ENCODE results near the gene BRI3BP. TPM values are rescaled to one million over a fixed set of nuclear protein-coding genes. Genes with fewer than 3 reads are reported as not detected.

Gene BRI3BP
- total RNA-seq, 1 donor from 2014 or later, result 3.6 TPM

GRCh38 chr12:125003021-125003420 lies 9.6 kb downstream of the BRI3BP start:
- no peaks in the 10 kb centered on the region for H4K20me1 ChIP-seq (ENCODE audit: insufficient read depth, low read length)
- Mint-ChIP-seq H3K9me3 (ENCODE audit: unreplicated experiment) (no peaks in the 10 kb centered on the region), H3K4me1 (ENCODE audit: low read depth, unreplicated experiment) (no peaks in the 10 kb centered on the region), H3K27ac (ENCODE audit: unreplicated experiment) (no peak overlapping the region), H3K4me3 (ENCODE audit: unreplicated experiment) (no peak overlapping the region), H3K27me3 (ENCODE audit: low read depth, unreplicated experiment) (no peaks in the 10 kb centered on the region), H3K36me3 (ENCODE audit: low read depth, unreplicated experiment) (no peaks in the 10 kb centered on the region)
- FAIRE-seq, result no peak
- no peak for TF ChIP-seq EZH2 (IDR thresholded peaks at IDR 0.05; ENCODE audit: insufficient read depth, low read length)
- TF ChIP-seq, protein P1, sequence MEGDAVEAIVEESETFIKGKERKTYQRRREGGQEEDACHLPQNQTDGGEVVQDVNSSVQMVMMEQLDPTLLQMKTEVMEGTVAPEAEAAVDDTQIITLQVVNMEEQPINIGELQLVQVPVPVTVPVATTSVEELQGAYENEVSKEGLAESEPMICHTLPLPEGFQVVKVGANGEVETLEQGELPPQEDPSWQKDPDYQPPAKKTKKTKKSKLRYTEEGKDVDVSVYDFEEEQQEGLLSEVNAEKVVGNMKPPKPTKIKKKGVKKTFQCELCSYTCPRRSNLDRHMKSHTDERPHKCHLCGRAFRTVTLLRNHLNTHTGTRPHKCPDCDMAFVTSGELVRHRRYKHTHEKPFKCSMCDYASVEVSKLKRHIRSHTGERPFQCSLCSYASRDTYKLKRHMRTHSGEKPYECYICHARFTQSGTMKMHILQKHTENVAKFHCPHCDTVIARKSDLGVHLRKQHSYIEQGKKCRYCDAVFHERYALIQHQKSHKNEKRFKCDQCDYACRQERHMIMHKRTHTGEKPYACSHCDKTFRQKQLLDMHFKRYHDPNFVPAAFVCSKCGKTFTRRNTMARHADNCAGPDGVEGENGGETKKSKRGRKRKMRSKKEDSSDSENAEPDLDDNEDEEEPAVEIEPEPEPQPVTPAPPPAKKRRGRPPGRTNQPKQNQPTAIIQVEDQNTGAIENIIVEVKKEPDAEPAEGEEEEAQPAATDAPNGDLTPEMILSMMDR (IDR thresholded peaks at IDR 0.05; ENCODE audit: insufficient read depth, low read depth, low read length), result no peak
- H3K9ac ChIP-seq (ENCODE audit: low read length), result no peak overlapping the region
- no peaks in the 10 kb centered on the region for H3K4me1 ChIP-seq (ENCODE audit: insufficient read depth, low read length)
- H3K79me2 ChIP-seq (ENCODE audit: insufficient read depth, low read length), result peaks cover 9% of the 10 kb centered on the region
- no peak overlapping the region for H3K27ac ChIP-seq (ENCODE audit: low read depth, low read length)
- H3K36me3 ChIP-seq (ENCODE audit: insufficient read depth, low read length), result no peaks in the 10 kb centered on the region
- no peak overlapping the region for H3K4me2 ChIP-seq (ENCODE audit: low read length)
- DNase-seq (ENCODE audit: low read depth), result no peak
- no peak overlapping the region for H3K4me3 ChIP-seq (ENCODE audit: insufficient read depth, low read depth, low read length)
- H2AFZ ChIP-seq (ENCODE audit: low read depth, low read length), result no peak overlapping the region
- H3K27me3 ChIP-seq (ENCODE audit: insufficient read depth, low read length), result no peaks in the 10 kb centered on the region
- no peaks in the 10 kb centered on the region for H3K9me3 ChIP-seq (ENCODE audit: insufficient read depth, low read depth, low read length)

- FAIRE-seq (no peak), DNase-seq (ENCODE audit: low read depth) (no peak)
- Histone ChIP-seq H3K79me2 (ENCODE audit: insufficient read depth, low read length) (peaks cover 5% of the 10 kb centered on the region), H3K4me1 (ENCODE audit: insufficient read depth, low read length) (no peaks in the 10 kb centered on the region), H3K36me3 (ENCODE audit: insufficient read depth, low read length) (no peaks in the 10 kb centered on the region), H3K4me3 (ENCODE audit: insufficient read depth, low read depth, low read length) (no peak overlapping the region), H2AFZ (ENCODE audit: low read depth, low read length) (no peak overlapping the region), H3K27ac (ENCODE audit: low read depth, low read length) (no peak overlapping the region), H4K20me1 (ENCODE audit: insufficient read depth, low read length) (no peaks in the 10 kb centered on the region), H3K9me3 (ENCODE audit: insufficient read depth, low read depth, low read length) (no peaks in the 10 kb centered on the region), H3K4me2 (ENCODE audit: low read length) (no peak overlapping the region), H3K9ac (ENCODE audit: low read length) (no peak overlapping the region), H3K27me3 (ENCODE audit: insufficient read depth, low read length) (no peaks in the 10 kb centered on the region)
- no peaks in the 10 kb centered on the region for H3K9me3 Mint-ChIP-seq (ENCODE audit: unreplicated experiment)
- H3K27ac Mint-ChIP-seq (ENCODE audit: unreplicated experiment), result no peak overlapping the region
- TF ChIP-seq EZH2 (IDR thresholded peaks at IDR 0.05; ENCODE audit: insufficient read depth, low read length), result no peak
- TF ChIP-seq, protein P1 (IDR thresholded peaks at IDR 0.05; ENCODE audit: insufficient read depth, low read depth, low read length), result no peak
- H3K4me3 Mint-ChIP-seq (ENCODE audit: unreplicated experiment), result no peak overlapping the region
- H3K36me3 Mint-ChIP-seq (ENCODE audit: low read depth, unreplicated experiment), result no peaks in the 10 kb centered on the region
- no peaks in the 10 kb centered on the region for H3K27me3 Mint-ChIP-seq (ENCODE audit: low read depth, unreplicated experiment)
- H3K4me1 Mint-ChIP-seq (ENCODE audit: low read depth, unreplicated experiment), result no peaks in the 10 kb centered on the region
Measured at GRCh38 chr12:125004621-125005020, 11.2 kb downstream of the BRI3BP start.

GRCh38 chr12:125005652-125006051 lies 12.2 kb downstream of the BRI3BP start:
- Histone ChIP-seq H3K9me3 (ENCODE audit: insufficient read depth, low read depth, low read length) (no peaks in the 10 kb centered on the region), H2AFZ (ENCODE audit: low read depth, low read length) (no peak overlapping the region), H3K4me1 (ENCODE audit: insufficient read depth, low read length) (no peaks in the 10 kb centered on the region), H3K27ac (ENCODE audit: low read depth, low read length) (no peak overlapping the region), H3K27me3 (ENCODE audit: insufficient read depth, low read length) (no peaks in the 10 kb centered on the region), H3K4me3 (ENCODE audit: insufficient read depth, low read depth, low read length) (no peak overlapping the region), H4K20me1 (ENCODE audit: insufficient read depth, low read length) (no peaks in the 10 kb centered on the region), H3K9ac (ENCODE audit: low read length) (no peak overlapping the region), H3K36me3 (ENCODE audit: insufficient read depth, low read length) (no peaks in the 10 kb centered on the region), H3K79me2 (ENCODE audit: insufficient read depth, low read length) (peaks cover 5% of the 10 kb centered on the region), H3K4me2 (ENCODE audit: low read length) (no peak overlapping the region)
- Mint-ChIP-seq H3K36me3 (ENCODE audit: low read depth, unreplicated experiment) (no peaks in the 10 kb centered on the region), H3K27me3 (ENCODE audit: low read depth, unreplicated experiment) (no peaks in the 10 kb centered on the region), H3K4me3 (ENCODE audit: unreplicated experiment) (no peak overlapping the region), H3K9me3 (ENCODE audit: unreplicated experiment) (no peaks in the 10 kb centered on the region), H3K27ac (ENCODE audit: unreplicated experiment) (no peak overlapping the region), H3K4me1 (ENCODE audit: low read depth, unreplicated experiment) (no peaks in the 10 kb centered on the region)
- DNase-seq (ENCODE audit: low read depth) (no peak), FAIRE-seq (no peak)
- TF ChIP-seq EZH2 (IDR thresholded peaks at IDR 0.05; ENCODE audit: insufficient read depth, low read length), result no peak
- TF ChIP-seq, protein P1 (IDR thresholded peaks at IDR 0.05; ENCODE audit: insufficient read depth, low read depth, low read length), result no peak
